ENCODE measurements around the gene NOVA2. TPM values are rescaled to one million over a fixed set of nuclear protein-coding genes. Genes with fewer than 3 reads are reported as not detected.
A peak's percentile ranks its signal among the peaks of the same experiment; 100 is the strongest.

The NOVA2 gene, protein sequence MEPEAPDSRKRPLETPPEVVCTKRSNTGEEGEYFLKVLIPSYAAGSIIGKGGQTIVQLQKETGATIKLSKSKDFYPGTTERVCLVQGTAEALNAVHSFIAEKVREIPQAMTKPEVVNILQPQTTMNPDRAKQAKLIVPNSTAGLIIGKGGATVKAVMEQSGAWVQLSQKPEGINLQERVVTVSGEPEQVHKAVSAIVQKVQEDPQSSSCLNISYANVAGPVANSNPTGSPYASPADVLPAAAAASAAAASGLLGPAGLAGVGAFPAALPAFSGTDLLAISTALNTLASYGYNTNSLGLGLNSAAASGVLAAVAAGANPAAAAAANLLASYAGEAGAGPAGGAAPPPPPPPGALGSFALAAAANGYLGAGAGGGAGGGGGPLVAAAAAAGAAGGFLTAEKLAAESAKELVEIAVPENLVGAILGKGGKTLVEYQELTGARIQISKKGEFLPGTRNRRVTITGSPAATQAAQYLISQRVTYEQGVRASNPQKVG
- total RNA-seq, result 1 to 10 TPM in 3 of 4 donors, under 1 TPM in 1; 0.67 to 5.1 (median 3.0) TPM

DNA sequence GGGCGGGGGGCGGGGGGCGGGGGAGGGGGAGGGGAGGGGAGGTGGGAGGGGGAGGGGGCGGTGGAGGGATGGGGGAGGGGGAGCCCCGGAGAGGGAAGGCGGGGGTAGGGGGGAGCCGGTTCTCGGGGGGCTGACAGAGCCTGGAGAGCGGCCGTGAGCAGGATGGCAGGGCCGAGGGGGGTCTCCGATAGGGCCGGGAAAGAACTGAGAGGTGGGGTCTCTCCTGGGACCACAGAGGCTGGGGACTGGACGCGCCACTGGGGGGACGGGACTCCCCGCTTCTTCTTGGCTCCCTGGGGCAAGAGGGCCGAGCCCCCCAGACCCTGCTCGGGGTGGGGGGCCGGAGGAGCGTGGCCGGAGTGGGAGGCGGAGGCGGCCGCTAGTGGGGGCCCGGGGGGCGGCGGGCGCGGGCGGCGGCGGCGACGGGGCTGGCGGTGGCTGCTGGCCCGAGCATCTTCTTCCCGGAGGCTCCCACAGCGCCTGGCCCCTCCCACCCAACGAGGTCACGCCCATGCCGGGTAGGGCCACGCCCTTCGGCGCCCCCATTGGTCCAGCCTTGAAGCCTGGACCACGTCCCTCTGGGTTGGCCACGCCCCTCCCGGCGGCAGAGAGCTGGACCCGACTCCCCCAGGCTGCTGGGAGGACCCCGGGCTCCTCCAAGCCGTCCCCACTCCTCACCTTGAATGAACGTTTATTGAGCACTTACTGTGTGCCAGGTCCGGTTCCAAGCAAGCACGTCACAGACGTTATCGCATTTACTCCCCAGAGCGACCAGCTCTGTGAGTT lies at the start of gene NOVA2:
Gene NOVA2 (minus strand): TSS at position 313 of the 786 bp plus-strand sequence. CDS start 514 bp downstream, outside the sequence.
- peak within 1 kb of the TSS; percentile 9 to 50 for H3K4me3 ChIP-seq
- WGBS, 2 donors (ENCODE audit: low coverage in 1 of 2), result 20% methylated on average over 2 of the region's 58 CpGs; no CpG with 5 or more reads in 1 of the 2 donors
- ATAC-seq, result peak; percentile 82

DNA sequence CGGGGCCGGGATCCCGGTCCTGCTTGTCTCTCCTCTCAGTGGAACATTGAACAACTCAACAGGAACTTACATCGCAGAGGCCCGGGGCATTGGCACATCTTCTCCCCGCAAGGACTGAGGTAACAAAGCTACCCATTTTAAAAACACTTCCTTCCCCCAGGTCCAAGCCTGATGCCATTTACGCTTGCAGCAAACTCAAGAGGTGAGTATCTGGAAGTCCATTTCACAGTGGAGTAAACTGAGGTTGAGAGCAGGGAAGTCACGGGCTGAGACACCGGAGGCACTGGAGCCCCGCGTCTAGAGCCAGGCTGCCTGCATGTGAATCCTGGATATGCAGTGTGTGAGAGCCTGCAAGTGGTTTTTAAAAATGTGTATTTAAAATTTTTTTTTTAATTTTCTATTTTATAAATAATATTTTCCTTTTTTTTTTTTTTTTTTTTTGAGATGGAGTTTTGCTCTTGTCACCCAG lies 49.7 kb upstream of the NOVA2 start:
- no peaks in the 10 kb centered on the region for H3K4me1 ChIP-seq
- peaks cover 0 to 8% of the 10 kb centered on the region in 2 donors for H3K36me3 ChIP-seq
- H3K27ac ChIP-seq, result no peak overlapping the region
- H3K27me3 ChIP-seq, result peaks cover 65% of the 10 kb centered on the region
- H3K9me3 ChIP-seq, result no peaks in the 10 kb centered on the region
- H3K4me3 ChIP-seq, result no peak overlapping the region
- ATAC-seq, result no peak
- TF ChIP-seq POLR2A (IDR thresholded peaks at IDR 0.05) (no peak), EP300 (IDR thresholded peaks at IDR 0.05) (no peak), POLR2AphosphoS5 (IDR thresholded peaks at IDR 0.05) (no peak)
- TF ChIP-seq, protein P1, sequence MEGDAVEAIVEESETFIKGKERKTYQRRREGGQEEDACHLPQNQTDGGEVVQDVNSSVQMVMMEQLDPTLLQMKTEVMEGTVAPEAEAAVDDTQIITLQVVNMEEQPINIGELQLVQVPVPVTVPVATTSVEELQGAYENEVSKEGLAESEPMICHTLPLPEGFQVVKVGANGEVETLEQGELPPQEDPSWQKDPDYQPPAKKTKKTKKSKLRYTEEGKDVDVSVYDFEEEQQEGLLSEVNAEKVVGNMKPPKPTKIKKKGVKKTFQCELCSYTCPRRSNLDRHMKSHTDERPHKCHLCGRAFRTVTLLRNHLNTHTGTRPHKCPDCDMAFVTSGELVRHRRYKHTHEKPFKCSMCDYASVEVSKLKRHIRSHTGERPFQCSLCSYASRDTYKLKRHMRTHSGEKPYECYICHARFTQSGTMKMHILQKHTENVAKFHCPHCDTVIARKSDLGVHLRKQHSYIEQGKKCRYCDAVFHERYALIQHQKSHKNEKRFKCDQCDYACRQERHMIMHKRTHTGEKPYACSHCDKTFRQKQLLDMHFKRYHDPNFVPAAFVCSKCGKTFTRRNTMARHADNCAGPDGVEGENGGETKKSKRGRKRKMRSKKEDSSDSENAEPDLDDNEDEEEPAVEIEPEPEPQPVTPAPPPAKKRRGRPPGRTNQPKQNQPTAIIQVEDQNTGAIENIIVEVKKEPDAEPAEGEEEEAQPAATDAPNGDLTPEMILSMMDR (IDR thresholded peaks at IDR 0.05), result no peak
- 64 to 93% methylated on average over 4 to 5 of the region's 11 CpGs for WGBS, 2 donors (ENCODE audit: low coverage in 1 of 2)

More for the DNA sequence above, at the start of gene NOVA2:
- Histone ChIP-seq H3K27me3 (peaks cover 95% of the 10 kb centered on the region), H3K4me1 (peaks cover 0 to 20% (median 3%) of the 10 kb centered on the region in 3 donors), H3K9me3 (no peaks in the 10 kb centered on the region), H3K36me3 (no peaks in the 10 kb centered on the region), H3K27ac (peak within 1 kb of the TSS in 3 of 4 donors; percentile 57 to 79 (median 57))
- TF ChIP-seq, protein P1 (IDR thresholded peaks at IDR 0.05), result no peak
- TF ChIP-seq EP300 (IDR thresholded peaks at IDR 0.05) (no peak), POLR2A (IDR thresholded peaks at IDR 0.05) (no peak), POLR2AphosphoS5 (IDR thresholded peaks at IDR 0.05) (no peak)

DNA sequence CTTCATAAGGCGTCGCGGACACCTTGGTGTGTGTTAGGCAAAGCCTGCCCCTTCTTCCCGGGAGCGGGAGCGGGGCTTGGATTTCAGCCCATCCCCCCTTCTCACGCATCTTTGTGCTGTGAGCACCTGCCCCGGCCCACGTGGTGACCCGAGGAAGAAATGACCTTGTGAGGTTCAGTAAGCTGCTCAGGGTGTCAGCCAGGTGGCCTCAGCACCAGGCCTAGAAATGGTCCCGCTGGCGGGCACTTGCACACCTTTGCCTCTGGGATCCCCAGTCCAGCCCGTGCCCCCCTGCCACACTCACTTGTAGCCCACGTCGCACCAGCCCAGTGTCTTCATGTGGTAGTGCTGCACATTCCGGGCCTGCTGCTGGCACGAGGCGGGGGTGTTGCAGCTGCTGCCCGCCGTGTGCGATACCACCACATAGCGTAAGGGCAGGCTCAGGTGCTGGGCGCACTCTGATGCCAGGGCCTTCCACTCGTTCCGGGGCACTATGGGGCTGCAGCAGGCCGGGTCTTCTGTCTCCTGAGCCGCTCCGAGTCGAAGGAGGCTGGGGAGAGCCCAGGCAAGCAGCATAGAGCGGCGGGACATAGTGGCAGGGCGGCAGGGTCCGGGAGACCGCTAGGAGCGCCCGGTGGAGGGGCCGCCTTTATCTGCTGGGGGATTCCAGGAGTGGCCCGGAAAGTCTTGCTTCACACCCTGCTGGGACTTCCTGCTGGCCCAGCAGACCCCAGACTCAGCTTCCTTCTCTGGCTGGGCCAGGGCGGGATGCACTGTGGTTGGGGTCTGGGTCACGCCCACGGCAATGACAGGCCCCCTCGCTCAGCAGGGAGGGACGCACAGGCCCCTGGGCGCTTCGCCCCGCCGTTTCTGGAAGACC lies 49.0 kb upstream of the NOVA2 start, which contains the start of gene PGLYRP1:
Gene PGLYRP1 (minus strand): TSS at position 623 of the 880 bp plus-strand sequence. CDS start 32 bp downstream, at position 591.
- Histone ChIP-seq H3K36me3 (peaks cover 0 to 14% of the 10 kb centered on the region in 2 donors), H3K27me3 (peaks cover 58% of the 10 kb centered on the region), H3K4me1 (no peaks in the 10 kb centered on the region), H3K27ac (no peak within 1 kb of the TSS), H3K9me3 (no peaks in the 10 kb centered on the region), H3K4me3 (no peak within 1 kb of the TSS)
- TF ChIP-seq POLR2AphosphoS5 (IDR thresholded peaks at IDR 0.05), result no peak
- TF ChIP-seq, protein P1 (IDR thresholded peaks at IDR 0.05), result no peak
- TF ChIP-seq EP300 (IDR thresholded peaks at IDR 0.05), result no peak
- no peak for TF ChIP-seq POLR2A (IDR thresholded peaks at IDR 0.05)
- ATAC-seq, result no peak
- WGBS, 2 donors (ENCODE audit: low coverage in 1 of 2), result no CpG with 5 or more reads among the region's 47 CpGs

DNA sequence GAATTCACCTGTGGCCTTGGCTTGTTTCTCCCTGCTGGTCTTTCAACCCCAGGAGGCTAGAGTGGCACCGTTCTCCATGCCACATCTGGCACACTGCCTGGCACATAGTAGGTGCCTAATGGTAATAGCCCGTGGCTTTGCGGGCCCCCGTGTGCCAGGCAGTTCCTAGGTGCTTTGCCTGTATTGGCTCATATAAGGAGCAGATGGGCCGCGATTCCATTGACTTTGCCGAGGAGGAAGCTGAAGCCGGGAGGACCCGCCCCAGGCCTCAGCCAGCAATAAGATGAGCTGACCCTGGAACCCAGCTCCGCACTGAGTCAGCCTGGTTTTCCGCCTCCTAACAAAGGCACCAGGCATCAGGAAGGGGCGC lies 48.4 kb upstream of the NOVA2 start:
- Histone ChIP-seq H3K36me3 (peaks cover 0 to 17% of the 10 kb centered on the region in 2 donors), H3K4me3 (no peak overlapping the region), H3K4me1 (peaks cover 0 to 2% (median 0%) of the 10 kb centered on the region in 3 donors), H3K27ac (no peak overlapping the region), H3K27me3 (peaks cover 53% of the 10 kb centered on the region), H3K9me3 (no peaks in the 10 kb centered on the region)
- WGBS, 2 donors (ENCODE audit: low coverage in 1 of 2), result no CpG with 5 or more reads among the region's 12 CpGs
- TF ChIP-seq POLR2A (IDR thresholded peaks at IDR 0.05) (no peak), EP300 (IDR thresholded peaks at IDR 0.05) (no peak), POLR2AphosphoS5 (IDR thresholded peaks at IDR 0.05) (no peak)
- TF ChIP-seq, protein P1 (IDR thresholded peaks at IDR 0.05), result no peak
- ATAC-seq, result no peak
